Measurements from ENCODE around the gene FHL1.

The FHL1 gene

DNA sequence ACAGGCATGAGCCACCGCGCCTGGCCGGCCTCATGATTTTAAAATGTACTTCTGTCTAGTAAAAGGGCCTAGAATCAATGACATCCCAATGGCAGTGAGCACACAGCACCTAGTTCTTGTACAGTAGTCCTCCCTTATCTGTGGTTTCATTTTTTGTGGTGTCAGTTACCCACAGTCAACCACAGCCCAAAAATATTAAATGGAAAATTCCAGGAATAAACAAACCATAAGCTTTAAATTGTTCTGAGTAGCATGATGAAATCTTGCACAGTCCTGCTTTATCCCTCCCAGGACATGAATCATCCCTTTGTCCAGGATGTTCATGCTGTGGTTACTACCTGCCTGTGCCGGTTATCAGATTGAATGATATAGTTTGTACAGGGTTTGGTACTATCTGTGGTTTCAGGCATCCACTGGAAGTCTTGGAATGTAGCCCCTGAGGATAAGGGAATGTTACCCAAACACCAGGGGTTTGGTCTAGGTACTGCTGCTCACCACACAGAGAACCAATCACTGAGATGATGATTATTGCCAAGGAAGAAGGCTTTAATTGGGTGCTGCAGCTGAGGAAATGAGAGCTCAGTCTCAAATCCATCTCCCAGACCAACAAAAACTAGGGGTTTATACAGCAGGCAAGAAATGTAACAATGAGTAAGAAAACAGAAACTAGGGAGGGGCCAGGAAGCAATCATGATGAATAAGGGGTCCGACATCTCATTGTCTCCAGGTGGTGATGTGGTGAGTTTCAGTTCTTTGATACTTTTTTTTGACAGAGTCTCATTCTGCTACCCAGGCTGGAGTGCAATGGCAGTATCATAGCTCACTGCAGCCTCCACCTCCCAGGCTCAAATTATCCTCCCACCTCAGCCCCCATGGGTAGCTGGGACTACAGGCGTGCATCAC is 16.2 kb upstream of the FHL1 start:
- H3K27ac Mint-ChIP-seq: no peak overlapping the region
- ATAC-seq: peak; percentile 96
- no peaks in the 10 kb centered on the region for H3K4me1 Mint-ChIP-seq
- no peak overlapping the region for H3K4me3 Mint-ChIP-seq
- H3K9me3 Mint-ChIP-seq: no peaks in the 10 kb centered on the region
- H3K36me3 Mint-ChIP-seq: no peaks in the 10 kb centered on the region
- DNase-seq (ENCODE audit: low spot score in 2 of 2): no peak

DNA sequence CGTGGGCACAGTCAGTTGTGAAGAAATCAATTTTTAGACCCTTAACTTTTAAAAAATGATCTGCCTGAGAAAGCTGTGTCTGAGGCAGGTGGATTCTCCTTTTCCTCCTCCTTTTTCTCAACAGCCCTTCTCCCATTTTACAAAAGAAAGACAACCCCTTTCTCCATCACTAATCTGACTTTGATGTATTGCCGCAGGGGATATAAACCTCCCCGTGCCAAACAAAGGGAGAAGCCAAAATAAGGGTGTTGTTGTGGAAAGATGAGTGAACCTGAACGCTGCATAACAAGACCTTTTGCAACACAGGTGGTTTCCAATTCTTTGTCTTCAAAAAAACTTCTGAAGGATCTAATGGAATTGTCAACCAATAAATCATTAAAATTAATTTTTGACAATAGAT is 8.4 kb upstream of the FHL1 start:
- no peaks in the 10 kb centered on the region for H3K36me3 Mint-ChIP-seq
- H3K4me3 Mint-ChIP-seq: no peak overlapping the region
- no peak overlapping the region for H3K27ac Mint-ChIP-seq
- ATAC-seq (no peak), DNase-seq (ENCODE audit: low spot score in 2 of 2) (no peak)
- no peaks in the 10 kb centered on the region for H3K9me3 Mint-ChIP-seq
- H3K4me1 Mint-ChIP-seq: peaks cover 4% of the 10 kb centered on the region

DNA sequence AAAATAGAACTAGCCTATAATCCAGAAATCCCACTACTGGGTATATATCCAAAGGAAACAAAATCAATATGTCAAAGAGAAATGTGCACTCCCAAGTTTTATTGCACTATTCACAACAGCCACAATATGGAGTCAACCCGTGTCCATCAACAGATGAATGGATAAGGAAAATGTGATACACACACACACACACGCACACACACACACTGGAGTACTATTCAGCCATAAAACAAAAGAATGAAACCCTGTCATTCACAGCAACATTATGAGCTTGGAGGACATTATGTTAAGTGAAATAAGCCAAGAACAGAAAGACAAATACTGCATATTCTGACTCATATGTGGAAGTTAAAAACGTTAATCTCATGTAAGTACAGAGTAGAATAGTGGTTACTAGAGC is 5.8 kb upstream of the FHL1 start:
- H3K36me3 Mint-ChIP-seq: no peaks in the 10 kb centered on the region

DNA sequence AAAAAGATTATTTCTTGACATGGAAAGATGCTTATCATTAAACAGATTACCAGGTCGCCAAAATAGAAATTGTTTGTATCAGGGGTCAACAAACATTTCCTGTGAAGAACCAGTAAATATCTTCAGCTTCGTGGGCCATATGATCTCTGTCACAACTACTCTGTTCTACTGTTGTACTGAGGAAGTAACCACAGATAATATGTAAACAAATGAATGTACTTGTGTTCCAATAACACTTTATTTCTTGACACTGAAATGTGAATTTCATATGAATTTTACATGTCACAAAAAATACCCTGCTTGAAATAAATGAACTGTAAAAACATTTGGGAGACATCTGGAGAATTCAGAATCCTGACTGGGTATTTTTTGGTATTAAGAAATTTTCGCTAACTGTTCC is 4.7 kb upstream of the FHL1 start:
- Mint-ChIP-seq H3K4me1 (peaks cover 27% of the 10 kb centered on the region), H3K9me3 (no peaks in the 10 kb centered on the region), H3K27ac (no peak overlapping the region), H3K4me3 (no peak overlapping the region), H3K36me3 (no peaks in the 10 kb centered on the region)
- DNase-seq (ENCODE audit: low spot score in 2 of 2) (no peak), ATAC-seq (no peak)

More for the DNA sequence above, 5.8 kb upstream of the FHL1 start:
- Mint-ChIP-seq H3K9me3 (no peaks in the 10 kb centered on the region), H3K27ac (no peak overlapping the region), H3K4me1 (peaks cover 24% of the 10 kb centered on the region), H3K4me3 (no peak overlapping the region)
- no peak for ATAC-seq
- no peak for DNase-seq (ENCODE audit: low spot score in 2 of 2)

DNA sequence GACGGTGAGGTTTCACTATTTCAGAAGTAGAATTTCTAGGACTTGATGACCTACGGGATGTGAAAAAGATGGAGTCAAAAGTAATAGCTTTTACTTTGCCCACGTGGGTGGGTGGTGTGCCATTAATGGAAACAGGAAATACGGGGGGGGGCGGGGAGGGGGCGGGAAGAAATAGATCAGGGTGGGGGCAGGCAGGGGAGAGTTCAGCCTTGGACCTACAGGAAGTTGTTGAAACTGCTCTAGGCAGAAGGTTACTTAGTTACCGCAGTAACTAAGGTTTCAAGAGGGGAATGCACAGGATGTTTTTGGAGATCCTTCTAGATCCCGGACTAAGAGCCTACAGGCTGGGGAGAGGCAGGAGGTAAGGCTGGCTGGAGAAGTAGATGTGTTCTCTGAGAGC is 3.6 kb upstream of the FHL1 start:
- Mint-ChIP-seq H3K36me3 (no peaks in the 10 kb centered on the region), H3K27ac (peak overlapping the region; percentile 67), H3K4me3 (peak overlapping the region; percentile 59), H3K9me3 (no peaks in the 10 kb centered on the region), H3K4me1 (peaks cover 27% of the 10 kb centered on the region)
- no peak for ATAC-seq
- DNase-seq (ENCODE audit: low spot score in 2 of 2): no peak

- DNase-seq (ENCODE audit: low spot score in 2 of 2) (no peak), ATAC-seq (peak; percentile 73)
- Mint-ChIP-seq H3K36me3 (no peaks in the 10 kb centered on the region), H3K9me3 (no peaks in the 10 kb centered on the region), H3K4me3 (peak overlapping the region; percentile 78), H3K4me1 (peaks cover 27% of the 10 kb centered on the region), H3K27ac (peak overlapping the region; percentile 73)
Observed at GRCh38 chrX:136146614-136147314, 569 bp upstream of the FHL1 start.

DNA sequence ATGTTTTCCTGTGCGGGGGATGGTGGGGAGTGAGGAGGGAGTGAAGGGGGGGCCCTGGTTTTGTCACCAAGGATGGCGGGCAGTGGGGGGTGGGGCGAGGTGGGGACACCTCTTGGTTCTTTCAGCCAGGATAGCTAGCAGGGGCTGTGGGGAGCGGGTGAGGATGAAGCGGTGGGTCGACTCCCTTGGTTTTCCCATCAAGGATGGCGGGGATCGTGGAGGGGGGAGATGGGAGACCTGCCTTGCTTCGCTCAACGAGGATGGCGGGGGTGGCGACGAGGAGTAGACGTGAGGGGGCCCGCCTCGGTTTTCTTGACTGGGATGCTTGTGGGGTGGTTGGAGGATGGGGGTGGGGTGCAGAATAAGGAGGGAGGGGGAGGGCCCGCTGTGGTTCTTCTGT is 643 bp downstream of the FHL1 start:
- no peaks in the 10 kb centered on the region for H3K36me3 Mint-ChIP-seq
- H3K4me3 Mint-ChIP-seq: peak overlapping the region; percentile 39
- H3K4me1 Mint-ChIP-seq: peaks cover 27% of the 10 kb centered on the region
- ATAC-seq (no peak), DNase-seq (ENCODE audit: low spot score in 2 of 2) (no peak)
- H3K9me3 Mint-ChIP-seq: no peaks in the 10 kb centered on the region
- H3K27ac Mint-ChIP-seq: no peak overlapping the region

DNA sequence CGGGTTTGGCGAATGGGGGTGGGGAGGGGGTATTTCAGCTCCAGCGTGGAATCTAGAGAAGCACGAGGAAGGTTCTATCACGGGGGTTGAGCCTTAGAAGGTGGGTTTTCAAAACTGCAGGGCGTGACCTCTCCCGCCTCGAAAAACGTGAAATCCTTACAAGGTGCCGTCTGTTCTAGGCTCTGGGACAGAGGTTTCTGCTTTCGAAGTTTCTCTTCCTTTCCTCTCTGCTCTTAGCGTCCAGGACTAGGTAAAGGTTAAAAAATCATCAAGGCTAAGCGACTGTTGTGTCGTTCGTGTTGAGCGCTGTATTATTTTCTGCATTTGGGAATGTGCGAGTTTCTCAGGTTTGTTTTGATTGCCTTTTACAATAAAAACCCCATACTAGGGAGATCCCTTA is 1.1 kb downstream of the FHL1 start:
- no peak overlapping the region for H3K27ac Mint-ChIP-seq
- no peaks in the 10 kb centered on the region for H3K9me3 Mint-ChIP-seq
- H3K4me1 Mint-ChIP-seq: peaks cover 27% of the 10 kb centered on the region
- no peaks in the 10 kb centered on the region for H3K36me3 Mint-ChIP-seq
- ATAC-seq (no peak), DNase-seq (ENCODE audit: low spot score in 2 of 2) (no peak)
- H3K4me3 Mint-ChIP-seq: peak overlapping the region; percentile 39

DNA sequence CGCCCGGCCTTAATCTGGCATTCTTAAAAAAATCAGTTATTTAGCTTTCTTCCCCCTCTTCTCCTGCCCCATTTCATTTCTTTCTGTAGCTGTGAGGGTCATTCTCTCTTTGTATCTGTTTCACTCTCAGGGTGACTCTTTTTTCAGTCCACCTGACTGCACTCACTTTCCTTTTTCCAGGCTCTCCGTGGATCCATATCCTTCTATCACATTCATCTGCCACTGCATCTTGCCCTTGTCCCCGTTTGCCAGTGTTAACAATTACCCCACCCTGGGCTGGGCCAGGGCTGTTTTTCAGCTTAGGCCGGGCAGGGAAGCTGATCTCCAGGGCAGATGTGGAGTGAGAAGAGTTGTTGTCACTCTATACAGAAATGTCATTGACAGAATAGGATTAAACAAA is 7.7 kb downstream of the FHL1 start:
- ATAC-seq (no peak), DNase-seq (ENCODE audit: low spot score in 2 of 2) (no peak)
- Mint-ChIP-seq H3K9me3 (no peaks in the 10 kb centered on the region), H3K27ac (no peak overlapping the region), H3K4me3 (no peak overlapping the region), H3K4me1 (peaks cover 12% of the 10 kb centered on the region), H3K36me3 (no peaks in the 10 kb centered on the region)

DNA sequence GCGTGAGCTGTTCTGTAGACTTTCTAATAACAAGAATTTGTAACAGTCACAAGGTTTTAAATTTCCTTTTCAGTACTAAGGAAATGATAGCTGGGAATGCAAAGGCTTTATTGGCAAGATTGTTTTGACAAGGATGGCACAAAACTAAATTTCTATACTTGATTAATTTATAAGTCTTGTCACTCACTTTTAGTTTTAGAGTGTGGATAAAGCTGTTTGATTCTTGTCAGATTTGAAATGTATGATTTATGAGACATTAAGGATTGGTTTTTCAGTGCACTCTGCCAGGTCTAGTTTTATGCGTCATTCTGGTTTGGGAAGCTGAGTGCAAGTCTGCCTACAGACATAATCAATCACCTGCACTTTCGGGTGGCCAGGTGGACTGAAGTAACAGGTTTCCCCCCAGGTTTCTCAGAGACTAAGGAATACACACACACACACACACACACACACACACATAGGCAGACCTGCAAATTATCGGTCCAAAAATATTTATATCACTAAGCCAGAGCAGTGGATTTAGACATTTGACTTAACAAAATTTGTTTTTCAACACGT is 9.3 kb downstream of the FHL1 start:
- no peak overlapping the region for H3K4me3 Mint-ChIP-seq
- no peaks in the 10 kb centered on the region for H3K36me3 Mint-ChIP-seq
- ATAC-seq (no peak), DNase-seq (ENCODE audit: low spot score in 2 of 2) (no peak)
- peaks cover 12% of the 10 kb centered on the region for H3K4me1 Mint-ChIP-seq
- no peaks in the 10 kb centered on the region for H3K9me3 Mint-ChIP-seq
- H3K27ac Mint-ChIP-seq: no peak overlapping the region

GRCh38 chrX:136157187-136157586 is 9.9 kb downstream of the FHL1 start:
- no peaks in the 10 kb centered on the region for H3K9me3 Mint-ChIP-seq
- DNase-seq (ENCODE audit: low spot score in 2 of 2): no peak
- peaks cover 12% of the 10 kb centered on the region for H3K4me1 Mint-ChIP-seq
- no peaks in the 10 kb centered on the region for H3K36me3 Mint-ChIP-seq
- ATAC-seq: no peak
- no peak overlapping the region for H3K4me3 Mint-ChIP-seq
- H3K27ac Mint-ChIP-seq: no peak overlapping the region

GRCh38 chrX:136158685-136159084 is 11.4 kb downstream of the FHL1 start:
- DNase-seq (ENCODE audit: low spot score in 2 of 2) (no peak), ATAC-seq (no peak)
- Mint-ChIP-seq H3K9me3 (no peaks in the 10 kb centered on the region), H3K36me3 (no peaks in the 10 kb centered on the region), H3K4me1 (peaks cover 12% of the 10 kb centered on the region), H3K27ac (no peak overlapping the region), H3K4me3 (no peak overlapping the region)

DNA sequence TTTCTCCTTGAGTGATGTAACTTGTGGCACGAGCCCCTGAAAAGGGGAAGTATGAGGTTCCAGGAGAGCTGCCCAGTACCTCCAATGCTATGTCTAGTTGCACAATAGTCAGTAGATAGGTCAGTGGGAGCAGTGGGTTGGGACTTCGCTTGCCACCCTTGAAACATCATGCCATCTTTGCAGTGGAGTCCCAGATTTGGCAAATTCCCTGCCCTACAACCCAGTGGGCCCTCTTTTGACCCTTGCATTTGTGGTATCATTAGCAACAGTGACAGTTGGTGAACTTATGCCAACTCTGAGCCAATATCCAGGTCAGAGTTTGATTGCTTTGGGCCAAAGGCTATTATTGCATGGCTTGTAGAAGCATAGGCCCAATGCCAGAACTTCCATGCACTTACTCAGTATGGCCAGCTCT is 12.3 kb downstream of the FHL1 start:
- peaks cover 12% of the 10 kb centered on the region for H3K4me1 Mint-ChIP-seq
- no peak overlapping the region for H3K4me3 Mint-ChIP-seq
- no peaks in the 10 kb centered on the region for H3K36me3 Mint-ChIP-seq
- ATAC-seq (no peak), DNase-seq (ENCODE audit: low spot score in 2 of 2) (no peak)
- H3K9me3 Mint-ChIP-seq: no peaks in the 10 kb centered on the region
- H3K27ac Mint-ChIP-seq: no peak overlapping the region

- Mint-ChIP-seq H3K4me3 (no peak overlapping the region), H3K4me1 (peaks cover 13% of the 10 kb centered on the region), H3K27ac (no peak overlapping the region), H3K36me3 (no peaks in the 10 kb centered on the region), H3K9me3 (no peaks in the 10 kb centered on the region)
- ATAC-seq (peak; percentile 65), DNase-seq (ENCODE audit: low spot score in 2 of 2) (peak in 1 of 2 donors; percentile 52)
Observed at GRCh38 chrX:136162827-136163570, 15.7 kb downstream of the FHL1 start.

DNA sequence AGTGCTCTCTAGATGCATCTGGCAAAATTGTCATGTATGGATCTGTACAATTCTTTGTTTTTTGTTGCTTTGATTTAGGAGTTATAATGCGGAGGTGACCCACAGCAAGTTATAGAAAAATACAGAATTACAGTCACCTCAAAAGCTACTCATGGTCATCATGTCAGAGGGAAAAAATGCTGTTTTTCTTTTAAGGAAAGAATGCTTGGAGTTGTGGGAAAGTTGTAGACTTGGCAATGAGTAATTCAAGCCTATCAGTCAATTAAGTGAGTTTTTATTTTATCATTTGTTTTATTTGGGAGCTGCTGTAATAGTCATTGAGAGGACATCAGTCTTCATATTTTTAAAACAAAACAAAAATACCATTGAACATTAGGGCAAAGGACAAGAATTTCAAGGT is 16.4 kb downstream of the FHL1 start:
- ATAC-seq: no peak
- no peak for DNase-seq (ENCODE audit: low spot score in 2 of 2)
- H3K27ac Mint-ChIP-seq: no peak overlapping the region
- peaks cover 7% of the 10 kb centered on the region for H3K4me1 Mint-ChIP-seq
- no peak overlapping the region for H3K4me3 Mint-ChIP-seq
- H3K9me3 Mint-ChIP-seq: no peaks in the 10 kb centered on the region
- no peaks in the 10 kb centered on the region for H3K36me3 Mint-ChIP-seq
